ENCODE measurements around the gene NUP210L. TPM values are rescaled to one million over a fixed set of nuclear protein-coding genes. Genes with fewer than 3 reads are reported as not detected.

NUP210L gene
- total and polyA plus RNA-seq, 9 of the 15 experiments (the other 6 are each of a cell fraction or from before 2014, with no cell fraction given): 0.01 to 0.04 TPM; not detected in 7

DNA sequence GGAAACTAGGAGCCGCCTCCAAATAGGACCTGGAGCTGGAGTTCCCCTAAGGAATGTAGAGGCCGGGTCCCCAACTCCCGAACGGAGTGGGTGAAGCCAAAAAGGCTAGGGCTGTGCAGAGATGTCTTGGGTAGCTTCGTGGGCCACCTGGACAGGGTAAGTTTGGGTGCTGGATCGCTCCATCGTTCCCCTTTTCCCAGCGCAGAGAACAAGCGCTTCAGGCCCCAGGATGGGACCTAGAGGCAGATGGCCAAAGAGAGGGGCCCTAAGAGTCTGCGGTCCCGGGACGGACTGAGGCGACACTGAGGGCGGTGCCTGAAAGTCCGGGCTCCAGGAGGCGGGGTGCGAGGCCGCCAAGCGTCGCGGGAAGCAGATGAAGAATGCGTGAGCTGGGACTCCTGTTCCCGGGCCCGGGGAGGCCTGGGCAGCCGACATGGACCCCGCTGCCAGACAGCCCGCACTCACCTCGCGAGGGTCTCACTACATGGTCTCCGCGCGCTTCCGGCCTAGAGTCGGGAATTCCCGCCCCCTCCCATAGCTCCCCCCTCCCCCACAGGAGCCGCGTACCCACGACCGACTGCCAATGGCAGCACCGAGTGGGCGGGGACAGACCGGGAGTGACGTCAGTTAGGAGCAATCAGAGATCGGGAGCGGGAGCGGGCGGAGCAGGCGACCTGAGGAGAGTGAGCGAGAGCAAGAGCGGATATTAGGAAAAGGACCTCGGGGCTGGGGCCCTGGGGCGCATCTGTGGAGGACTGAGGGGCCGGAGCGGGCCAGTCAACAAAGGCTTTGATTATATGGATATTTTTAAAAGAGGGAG lies 191.6 kb downstream of the NUP210L start, which contains the start of gene SLC39A1 (continued):
- TF ChIP-seq ZNF395 (CRISPR knock-in tag; IDR thresholded peaks at IDR 0.05) (no peak), DNMT1 (IDR thresholded peaks at IDR 0.05) (no peak), ZBTB11 (CRISPR knock-in tag; IDR thresholded peaks at IDR 0.05) (0 out of 6 replicates have a peak, but pooled peaks of 1 of the 3 experiments have one; percentile 60), PREB (CRISPR knock-in tag; IDR thresholded peaks at IDR 0.05) (no peak), CHD2 (IDR thresholded peaks at IDR 0.05; ENCODE audit: low read depth, low read length) (peak; percentile 92), ZMIZ1 (IDR thresholded peaks at IDR 0.05; ENCODE audit: low read depth in 2 of 2, low read length in 2 of 2) (no peak), ZBTB1 (CRISPR knock-in tag; IDR thresholded peaks at IDR 0.05; ENCODE audit: borderline replicate concordance, low read depth) (no peak), JUNB (CRISPR knock-in tag; conservative IDR thresholded peaks at IDR 0.05) (no peak), ZNF175 (CRISPR knock-in tag; IDR thresholded peaks at IDR 0.05; ENCODE audit: low read depth) (no peak), POLR2G (IDR thresholded peaks at IDR 0.05; ENCODE audit: low read depth, low read length) (peak; percentile 92), GATAD2B (IDR thresholded peaks at IDR 0.05; ENCODE audit: borderline replicate concordance) (no peak)
- TF ChIP-seq, protein P1, sequence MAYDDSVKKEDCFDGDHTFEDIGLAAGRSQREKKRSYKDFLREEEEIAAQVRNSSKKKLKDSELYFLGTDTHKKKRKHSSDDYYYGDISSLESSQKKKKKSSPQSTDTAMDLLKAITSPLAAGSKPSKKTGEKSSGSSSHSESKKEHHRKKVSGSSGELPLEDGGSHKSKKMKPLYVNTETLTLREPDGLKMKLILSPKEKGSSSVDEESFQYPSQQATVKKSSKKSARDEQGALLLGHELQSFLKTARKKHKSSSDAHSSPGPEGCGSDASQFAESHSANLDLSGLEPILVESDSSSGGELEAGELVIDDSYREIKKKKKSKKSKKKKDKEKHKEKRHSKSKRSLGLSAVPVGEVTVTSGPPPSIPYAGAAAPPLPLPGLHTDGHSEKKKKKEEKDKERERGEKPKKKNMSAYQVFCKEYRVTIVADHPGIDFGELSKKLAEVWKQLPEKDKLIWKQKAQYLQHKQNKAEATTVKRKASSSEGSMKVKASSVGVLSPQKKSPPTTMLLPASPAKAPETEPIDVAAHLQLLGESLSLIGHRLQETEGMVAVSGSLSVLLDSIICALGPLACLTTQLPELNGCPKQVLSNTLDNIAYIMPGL (CRISPR knock-in tag; IDR thresholded peaks at IDR 0.05): no peak
- TF ChIP-seq, protein P2, sequence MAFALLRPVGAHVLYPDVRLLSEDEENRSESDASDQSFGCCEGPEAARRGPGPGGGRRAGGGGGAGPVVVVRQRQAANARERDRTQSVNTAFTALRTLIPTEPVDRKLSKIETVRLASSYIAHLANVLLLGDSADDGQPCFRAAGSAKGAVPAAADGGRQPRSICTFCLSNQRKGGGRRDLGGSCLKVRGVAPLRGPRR (CRISPR knock-in tag; IDR thresholded peaks at IDR 0.05): no peak

Measured in K562 (cell line).